ENCODE data around the gene JAZF1.

Gene JAZF1

GRCh38 chr7:28115261-28115660, 65.3 kb downstream of the JAZF1 start:
- Histone ChIP-seq H3K9ac (no peak overlapping the region), H3K27ac (no peak overlapping the region), H3K79me2 (ENCODE audit: insufficient read depth, low read depth) (no peaks in the 10 kb centered on the region)

GRCh38 chr7:28114056-28114455, 66.5 kb downstream of the JAZF1 start:
- no peak overlapping the region for H2AFZ ChIP-seq (ENCODE audit: low read depth)
- no peak overlapping the region for H3K4me3 ChIP-seq (IDR thresholded peaks at IDR 0.05; ENCODE audit: insufficient read depth, low read depth, low read length)
- H3K27ac ChIP-seq: no peak overlapping the region
- no peak overlapping the region for H3K4me2 ChIP-seq
- peaks cover 12% of the 10 kb centered on the region for H3K4me1 ChIP-seq (ENCODE audit: low read depth, poor library complexity, severe bottlenecking)
- no peak overlapping the region for H3K9ac ChIP-seq
- peaks cover 3% of the 10 kb centered on the region; the same call in 1 of the 2 replicates for H4K20me1 ChIP-seq (ENCODE audit: insufficient read depth)
- no peaks in the 10 kb centered on the region for H3K79me2 ChIP-seq (ENCODE audit: insufficient read depth, low read depth)
- no peaks in the 10 kb centered on the region for H3K27me3 ChIP-seq (ENCODE audit: insufficient read depth, low read depth)
- no peak for TF ChIP-seq CTCF (conservative IDR thresholded peaks at IDR 0.05; ENCODE audit: low read depth, low read length)
- no peaks in the 10 kb centered on the region for H3K36me3 ChIP-seq (ENCODE audit: insufficient read depth)

More at GRCh38 chr7:28115261-28115660, 65.3 kb downstream of the JAZF1 start:
- Histone ChIP-seq H4K20me1 (ENCODE audit: insufficient read depth) (peaks cover 3% of the 10 kb centered on the region; the same call in 1 of the 2 replicates), H3K27me3 (ENCODE audit: insufficient read depth, low read depth) (no peaks in the 10 kb centered on the region), H3K4me2 (no peak overlapping the region), H3K4me3 (IDR thresholded peaks at IDR 0.05; ENCODE audit: insufficient read depth, low read depth, low read length) (no peak overlapping the region), H2AFZ (ENCODE audit: low read depth) (no peak overlapping the region), H3K36me3 (ENCODE audit: insufficient read depth) (no peaks in the 10 kb centered on the region), H3K4me1 (ENCODE audit: low read depth, poor library complexity, severe bottlenecking) (peaks cover 12% of the 10 kb centered on the region)
- TF ChIP-seq CTCF (conservative IDR thresholded peaks at IDR 0.05; ENCODE audit: low read depth, low read length): no peak

- no peak overlapping the region for H2AFZ ChIP-seq (ENCODE audit: low read depth)
- H3K27ac ChIP-seq: no peak overlapping the region
- H3K4me3 ChIP-seq (IDR thresholded peaks at IDR 0.05; ENCODE audit: insufficient read depth, low read depth, low read length): no peak overlapping the region
- H4K20me1 ChIP-seq (ENCODE audit: insufficient read depth): peaks cover 3% of the 10 kb centered on the region; the same call in 1 of the 2 replicates
- H3K4me1 ChIP-seq (ENCODE audit: low read depth, poor library complexity, severe bottlenecking): peaks cover 12% of the 10 kb centered on the region
- no peak overlapping the region for H3K9ac ChIP-seq
- H3K36me3 ChIP-seq (ENCODE audit: insufficient read depth): no peaks in the 10 kb centered on the region
- H3K4me2 ChIP-seq: no peak overlapping the region
- H3K27me3 ChIP-seq (ENCODE audit: insufficient read depth, low read depth): no peaks in the 10 kb centered on the region
- no peak for TF ChIP-seq CTCF (conservative IDR thresholded peaks at IDR 0.05; ENCODE audit: low read depth, low read length)
- H3K79me2 ChIP-seq (ENCODE audit: insufficient read depth, low read depth): no peaks in the 10 kb centered on the region; the same call in 1 of the 2 replicates
Observed at GRCh38 chr7:28112883-28113540, 67.6 kb downstream of the JAZF1 start.

- Histone ChIP-seq H3K9ac (no peak overlapping the region), H2AFZ (ENCODE audit: low read depth) (no peak overlapping the region), H3K79me2 (ENCODE audit: insufficient read depth, low read depth) (no peaks in the 10 kb centered on the region; the same call in 1 of the 2 replicates), H3K4me1 (ENCODE audit: low read depth, poor library complexity, severe bottlenecking) (peaks cover 12% of the 10 kb centered on the region), H4K20me1 (ENCODE audit: insufficient read depth) (peaks cover 3% of the 10 kb centered on the region; the same call in 1 of the 2 replicates), H3K36me3 (ENCODE audit: insufficient read depth) (no peaks in the 10 kb centered on the region), H3K4me2 (no peak overlapping the region), H3K4me3 (IDR thresholded peaks at IDR 0.05; ENCODE audit: insufficient read depth, low read depth, low read length) (no peak overlapping the region), H3K27me3 (ENCODE audit: insufficient read depth, low read depth) (no peaks in the 10 kb centered on the region), H3K27ac (no peak overlapping the region)
- no peak for TF ChIP-seq CTCF (conservative IDR thresholded peaks at IDR 0.05; ENCODE audit: low read depth, low read length)
Observed at GRCh38 chr7:28112467-28112866, 68.1 kb downstream of the JAZF1 start.
